Measurements from ENCODE around the gene RAB28. TPM values are rescaled to one million over a fixed set of nuclear protein-coding genes. Genes with fewer than 3 reads are reported as not detected.
"Not testable (repeated sequence)": the region's sequence is repeated elsewhere in the genome, so short reads cannot be mapped to it uniquely, and the experiment has no call there.

The RAB28 gene
- total RNA-seq, 1 donor from 2014 or later = 18.8 TPM

DNA sequence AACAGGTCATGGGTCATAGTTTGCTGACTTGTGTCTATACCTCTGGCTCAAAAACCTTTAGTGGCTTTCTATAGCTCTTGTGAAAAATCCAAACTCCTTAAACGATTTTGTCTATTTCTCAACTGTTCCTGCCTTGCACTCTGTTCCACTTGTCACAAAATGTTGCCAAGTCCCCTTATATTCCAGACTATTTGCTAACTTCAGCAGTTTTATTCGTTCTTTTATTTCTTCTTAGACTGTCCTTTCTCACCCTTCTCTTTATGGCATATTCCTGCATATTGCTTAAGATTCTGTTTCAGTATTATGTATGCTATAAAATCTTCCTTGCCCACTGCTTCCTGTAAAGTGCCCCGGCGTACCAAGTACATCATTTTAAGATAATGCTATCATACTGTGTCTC, 80.8 kb downstream of the RAB28 start:
- Histone ChIP-seq H3K27ac (ENCODE audit: low read depth, low read length) (no peak overlapping the region), H3K9me3 (ENCODE audit: control insufficient read depth in 3 of 3, low read length in 3 of 3) (no peaks in the 10 kb centered on the region), H3K9ac (ENCODE audit: low read depth in 1 of 3, low read length in 3 of 3) (no peak overlapping the region), H3K36me3 (ENCODE audit: control insufficient read depth in 3 of 3, insufficient read depth in 3 of 3, low read length in 3 of 3) (no peaks in the 10 kb centered on the region), H3K4me1 (ENCODE audit: control insufficient read depth in 3 of 3, insufficient read depth in 3 of 3, low read length in 3 of 3) (no peaks in the 10 kb centered on the region), H3K27me3 (ENCODE audit: control insufficient read depth in 3 of 3, insufficient read depth in 3 of 3, low read length in 3 of 3) (no peaks in the 10 kb centered on the region), H3K4me3 (ENCODE audit: low read length in 3 of 3) (no peak overlapping the region)

DNA sequence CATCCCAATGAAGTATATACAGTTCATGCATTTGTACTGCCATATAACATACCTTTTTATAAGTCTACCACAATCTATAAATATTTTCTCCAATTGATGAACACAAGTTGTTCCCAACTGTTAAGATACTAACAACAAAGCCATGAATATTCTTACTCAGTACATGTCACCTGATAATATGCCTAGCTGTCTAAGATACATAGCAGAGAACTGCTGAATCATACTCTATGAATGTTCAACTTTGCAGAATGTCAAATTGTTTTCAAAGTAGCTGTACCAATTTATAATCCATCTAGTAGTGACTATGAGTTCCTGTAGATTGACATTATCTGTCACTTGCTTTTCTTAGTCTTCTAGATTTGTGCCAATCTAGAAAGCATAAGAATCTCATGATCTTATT, 84.9 kb downstream of the RAB28 start:
- H3K9ac ChIP-seq (ENCODE audit: low read depth in 1 of 3, low read length in 3 of 3) = no peak overlapping the region
- H3K27ac ChIP-seq (ENCODE audit: low read depth, low read length) = no peak overlapping the region
- H3K4me1 ChIP-seq (ENCODE audit: control insufficient read depth in 3 of 3, insufficient read depth in 3 of 3, low read length in 3 of 3) = no peaks in the 10 kb centered on the region
- H3K36me3 ChIP-seq (ENCODE audit: control insufficient read depth in 3 of 3, insufficient read depth in 3 of 3, low read length in 3 of 3) = no peaks in the 10 kb centered on the region
- no peaks in the 10 kb centered on the region for H3K9me3 ChIP-seq (ENCODE audit: control insufficient read depth in 3 of 3, low read length in 3 of 3)
- no peak overlapping the region for H3K4me3 ChIP-seq (ENCODE audit: low read length in 3 of 3)
- no peaks in the 10 kb centered on the region for H3K27me3 ChIP-seq (ENCODE audit: control insufficient read depth in 3 of 3, insufficient read depth in 3 of 3, low read length in 3 of 3)

DNA sequence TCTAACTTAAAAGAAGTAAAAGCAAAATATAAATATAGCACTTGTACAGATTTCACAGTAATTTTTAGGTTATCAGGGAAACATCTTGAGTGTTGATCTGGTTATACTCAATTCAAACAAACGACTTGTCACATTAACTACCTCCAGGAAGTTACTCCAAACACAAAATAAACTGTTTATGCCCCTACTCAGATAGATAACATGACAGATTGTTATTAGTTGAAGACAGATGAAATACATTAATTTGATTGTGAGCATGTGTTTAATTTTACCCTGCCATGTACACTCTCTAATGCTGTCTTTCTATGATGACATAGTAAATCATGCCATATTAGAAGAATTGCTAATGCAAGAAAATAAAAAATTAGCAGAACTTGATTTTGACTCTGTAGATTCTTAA, 88.0 kb downstream of the RAB28 start:
- Histone ChIP-seq H3K27me3 (ENCODE audit: control insufficient read depth in 3 of 3, insufficient read depth in 3 of 3, low read length in 3 of 3) (no peaks in the 10 kb centered on the region), H3K27ac (ENCODE audit: low read depth, low read length) (no peak overlapping the region), H3K9ac (ENCODE audit: low read depth in 1 of 3, low read length in 3 of 3) (no peak overlapping the region), H3K9me3 (ENCODE audit: control insufficient read depth in 3 of 3, low read length in 3 of 3) (no peaks in the 10 kb centered on the region), H3K4me3 (ENCODE audit: low read length in 3 of 3) (no peak overlapping the region), H3K36me3 (ENCODE audit: control insufficient read depth in 3 of 3, insufficient read depth in 3 of 3, low read length in 3 of 3) (no peaks in the 10 kb centered on the region), H3K4me1 (ENCODE audit: control insufficient read depth in 3 of 3, insufficient read depth in 3 of 3, low read length in 3 of 3) (no peaks in the 10 kb centered on the region)

DNA sequence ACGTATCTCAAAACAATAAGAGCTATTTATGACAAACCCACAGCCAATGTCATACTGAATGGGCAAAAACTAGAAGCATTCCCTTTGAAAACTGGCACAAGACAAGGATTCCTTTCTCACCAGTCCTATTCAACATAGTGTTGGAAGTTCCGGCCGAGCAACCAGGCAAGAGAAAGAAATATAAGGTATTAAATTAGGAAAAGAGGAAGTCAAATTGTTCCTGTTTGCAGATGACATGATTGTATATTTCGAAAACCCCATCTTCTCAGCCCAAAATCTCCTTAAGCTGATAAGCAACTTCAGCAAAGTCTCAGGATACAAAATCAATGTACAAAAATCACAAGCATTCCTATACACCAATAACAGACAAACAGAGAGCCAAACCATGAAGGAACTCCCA, 94.2 kb downstream of the RAB28 start:
- H3K4me1 ChIP-seq (ENCODE audit: control insufficient read depth in 3 of 3, insufficient read depth in 3 of 3, low read length in 3 of 3); H3K36me3 ChIP-seq (ENCODE audit: control insufficient read depth in 3 of 3, insufficient read depth in 3 of 3, low read length in 3 of 3); H3K9ac ChIP-seq (ENCODE audit: low read depth in 1 of 3, low read length in 3 of 3); H3K27ac ChIP-seq (ENCODE audit: low read depth, low read length); H3K27me3 ChIP-seq (ENCODE audit: control insufficient read depth in 3 of 3, insufficient read depth in 3 of 3, low read length in 3 of 3); H3K4me3 ChIP-seq (ENCODE audit: low read length in 3 of 3); H3K9me3 ChIP-seq (ENCODE audit: control insufficient read depth in 3 of 3, low read length in 3 of 3): not testable (repeated sequence)

DNA sequence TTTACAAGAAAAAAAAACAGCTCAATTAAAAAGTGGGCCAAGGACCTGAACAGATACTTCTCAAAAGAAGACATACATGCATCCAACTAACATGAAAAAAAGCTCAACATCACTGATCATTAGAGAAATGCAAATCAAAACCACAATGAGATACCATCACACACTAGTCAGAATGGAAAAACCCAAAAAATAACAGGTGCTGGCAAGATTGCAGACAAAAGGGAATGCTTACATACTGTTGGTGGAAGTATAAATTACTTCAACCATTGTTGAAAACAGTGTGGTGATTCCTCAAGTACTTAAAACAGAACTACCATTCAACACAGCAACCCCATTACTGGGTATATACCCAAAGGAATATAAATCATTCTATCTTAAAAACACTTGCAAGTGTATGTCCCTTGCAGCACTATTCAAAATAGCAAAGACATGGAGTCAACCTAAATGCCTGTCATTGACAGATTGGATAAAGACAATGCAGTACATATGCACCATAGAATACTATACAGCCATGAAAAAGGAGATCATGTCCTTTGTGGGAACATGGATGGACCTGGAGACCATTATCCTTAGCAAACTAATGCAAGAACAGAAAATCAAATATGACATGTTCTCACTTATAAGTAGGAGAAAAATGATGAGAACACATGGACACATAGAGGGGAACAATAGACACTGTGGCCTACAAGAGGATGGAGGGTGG, 97.6 kb downstream of the RAB28 start:
- H3K4me1 ChIP-seq (ENCODE audit: control insufficient read depth in 3 of 3, insufficient read depth in 3 of 3, low read length in 3 of 3) = no peaks in the 10 kb centered on the region
- no peak overlapping the region for H3K4me3 ChIP-seq (ENCODE audit: low read length in 3 of 3)
- no peaks in the 10 kb centered on the region for H3K36me3 ChIP-seq (ENCODE audit: control insufficient read depth in 3 of 3, insufficient read depth in 3 of 3, low read length in 3 of 3)
- no peak overlapping the region for H3K27ac ChIP-seq (ENCODE audit: low read depth, low read length)
- no peaks in the 10 kb centered on the region for H3K9me3 ChIP-seq (ENCODE audit: control insufficient read depth in 3 of 3, low read length in 3 of 3)
- H3K27me3 ChIP-seq (ENCODE audit: control insufficient read depth in 3 of 3, insufficient read depth in 3 of 3, low read length in 3 of 3) = no peaks in the 10 kb centered on the region
- no peak overlapping the region for H3K9ac ChIP-seq (ENCODE audit: low read depth in 1 of 3, low read length in 3 of 3)

DNA sequence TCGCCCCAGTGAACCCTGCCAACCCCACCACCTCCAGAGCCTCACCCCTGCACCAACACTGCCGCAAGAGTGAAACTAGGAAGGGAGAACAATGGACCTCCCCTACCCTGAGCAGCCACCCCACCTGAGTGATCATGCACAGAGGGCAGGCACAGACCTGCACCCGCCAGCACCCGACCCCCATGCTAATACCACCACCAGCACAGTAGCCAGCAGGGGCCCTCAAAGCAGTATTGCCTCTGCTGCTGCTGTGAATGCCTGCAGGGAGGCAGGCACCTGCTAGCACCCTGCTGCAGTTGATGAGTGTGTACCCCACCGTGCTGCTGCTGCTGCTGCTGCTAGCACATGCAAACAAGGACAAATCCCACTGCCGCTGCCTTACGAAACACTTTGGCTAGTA, 100.1 kb downstream of the RAB28 start:
- H3K4me3 ChIP-seq (ENCODE audit: low read length in 3 of 3) = no peak overlapping the region
- no peaks in the 10 kb centered on the region for H3K9me3 ChIP-seq (ENCODE audit: control insufficient read depth in 3 of 3, low read length in 3 of 3)
- no peak overlapping the region for H3K9ac ChIP-seq (ENCODE audit: low read depth in 1 of 3, low read length in 3 of 3)
- no peaks in the 10 kb centered on the region for H3K4me1 ChIP-seq (ENCODE audit: control insufficient read depth in 3 of 3, insufficient read depth in 3 of 3, low read length in 3 of 3)
- no peak overlapping the region for H3K27ac ChIP-seq (ENCODE audit: low read depth, low read length)
- no peaks in the 10 kb centered on the region for H3K27me3 ChIP-seq (ENCODE audit: control insufficient read depth in 3 of 3, insufficient read depth in 3 of 3, low read length in 3 of 3)
- peaks cover 0 to 3% (median 0%) of the 10 kb centered on the region in 3 donors for H3K36me3 ChIP-seq (ENCODE audit: control insufficient read depth in 3 of 3, insufficient read depth in 3 of 3, low read length in 3 of 3)

DNA sequence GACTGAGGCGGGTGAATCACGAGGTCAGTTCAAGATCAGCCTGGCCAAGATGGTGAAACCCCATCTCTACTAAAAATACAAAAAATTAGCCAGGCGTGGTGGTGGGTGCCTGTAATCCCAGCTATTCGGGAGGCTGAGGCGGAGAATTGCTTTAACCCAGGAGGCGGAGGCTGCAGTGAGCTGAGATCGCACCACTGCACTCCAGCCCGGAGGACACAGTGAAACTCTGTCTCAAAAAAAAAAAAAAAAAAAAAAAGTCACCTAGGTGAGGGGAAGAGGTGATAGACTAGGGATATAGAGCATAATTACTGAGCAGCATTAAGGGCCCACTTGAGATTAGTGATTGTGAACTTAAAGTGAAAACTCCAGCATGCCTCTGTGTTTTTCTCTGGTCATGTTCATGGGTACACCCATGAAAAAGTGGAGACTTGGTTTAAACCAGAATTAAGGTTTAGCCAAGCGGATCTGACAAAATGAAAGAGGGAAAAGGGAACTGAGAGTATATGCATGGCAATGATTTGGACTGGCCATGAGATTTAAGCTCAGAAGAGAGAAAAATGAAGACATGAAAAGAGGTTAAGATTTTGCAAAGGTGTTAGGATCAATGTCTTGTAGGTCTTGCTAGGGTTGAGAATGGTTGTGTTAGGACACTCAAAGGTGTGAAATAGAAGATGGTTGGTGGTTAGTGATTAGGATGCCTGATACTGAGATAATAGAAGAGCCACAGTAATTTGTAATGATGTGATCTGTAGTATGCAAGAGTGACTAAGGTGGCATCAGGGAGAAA, 105.0 kb downstream of the RAB28 start:
- Histone ChIP-seq H3K9me3 (ENCODE audit: control insufficient read depth in 3 of 3, low read length in 3 of 3) (no peaks in the 10 kb centered on the region), H3K4me1 (ENCODE audit: control insufficient read depth in 3 of 3, insufficient read depth in 3 of 3, low read length in 3 of 3) (no peaks in the 10 kb centered on the region), H3K27ac (ENCODE audit: low read depth, low read length) (no peak overlapping the region), H3K27me3 (ENCODE audit: control insufficient read depth in 3 of 3, insufficient read depth in 3 of 3, low read length in 3 of 3) (no peaks in the 10 kb centered on the region), H3K36me3 (ENCODE audit: control insufficient read depth in 3 of 3, insufficient read depth in 3 of 3, low read length in 3 of 3) (peaks cover 0 to 3% (median 0%) of the 10 kb centered on the region in 3 donors), H3K4me3 (ENCODE audit: low read length in 3 of 3) (no peak overlapping the region), H3K9ac (ENCODE audit: low read depth in 1 of 3, low read length in 3 of 3) (no peak overlapping the region)

DNA sequence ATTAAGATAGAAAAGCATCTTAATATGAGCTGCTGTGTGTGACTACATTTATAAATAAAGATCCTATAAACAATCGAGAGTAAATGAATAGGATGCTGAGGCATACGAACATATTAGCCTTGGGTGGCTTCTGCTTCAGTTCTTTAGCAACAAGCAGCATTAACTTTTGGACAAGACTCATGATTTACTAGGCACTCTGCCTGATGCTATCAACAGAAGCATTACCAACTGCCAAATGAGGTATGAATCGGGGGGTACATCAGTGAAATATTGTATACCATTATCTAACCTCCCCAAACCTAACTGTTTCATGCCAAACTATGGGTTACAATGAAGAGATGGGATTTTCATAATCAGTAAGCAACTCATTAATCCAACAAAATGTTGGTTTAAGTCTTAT, 113.1 kb downstream of the RAB28 start:
- Histone ChIP-seq H3K9ac (ENCODE audit: low read depth in 1 of 3, low read length in 3 of 3) (no peak overlapping the region), H3K36me3 (ENCODE audit: control insufficient read depth in 3 of 3, insufficient read depth in 3 of 3, low read length in 3 of 3) (peaks cover 0 to 2% (median 0%) of the 10 kb centered on the region in 3 donors), H3K27ac (ENCODE audit: low read depth, low read length) (no peak overlapping the region), H3K4me1 (ENCODE audit: control insufficient read depth in 3 of 3, insufficient read depth in 3 of 3, low read length in 3 of 3) (no peaks in the 10 kb centered on the region), H3K27me3 (ENCODE audit: control insufficient read depth in 3 of 3, insufficient read depth in 3 of 3, low read length in 3 of 3) (no peaks in the 10 kb centered on the region), H3K9me3 (ENCODE audit: control insufficient read depth in 3 of 3, low read length in 3 of 3) (no peaks in the 10 kb centered on the region), H3K4me3 (ENCODE audit: low read length in 3 of 3) (no peak overlapping the region)

DNA sequence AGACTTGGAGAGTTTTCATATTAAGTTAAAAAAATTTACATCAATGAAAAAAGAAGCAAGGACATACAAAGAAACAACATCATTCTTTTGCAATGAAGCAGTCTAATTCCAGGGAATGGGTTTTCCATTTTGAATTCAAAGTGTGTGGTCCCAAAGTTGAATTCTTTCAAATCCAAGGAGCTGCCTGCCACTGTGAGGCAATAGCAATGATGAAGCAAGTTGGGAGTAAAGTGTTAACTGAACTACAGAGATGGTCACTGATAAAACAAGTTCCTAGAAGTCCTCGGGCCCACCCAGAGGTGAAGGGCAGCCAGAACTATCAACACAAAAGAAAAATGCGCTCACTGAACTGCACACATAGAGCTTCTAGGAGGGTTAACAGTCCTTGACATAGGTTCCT, 115.9 kb downstream of the RAB28 start:
- Histone ChIP-seq H3K4me1 (ENCODE audit: control insufficient read depth in 3 of 3, insufficient read depth in 3 of 3, low read length in 3 of 3) (no peaks in the 10 kb centered on the region), H3K9ac (ENCODE audit: low read depth in 1 of 3, low read length in 3 of 3) (no peak overlapping the region), H3K4me3 (ENCODE audit: low read length in 3 of 3) (no peak overlapping the region), H3K9me3 (ENCODE audit: control insufficient read depth in 3 of 3, low read length in 3 of 3) (no peaks in the 10 kb centered on the region), H3K36me3 (ENCODE audit: control insufficient read depth in 3 of 3, insufficient read depth in 3 of 3, low read length in 3 of 3) (peaks cover 0 to 2% (median 0%) of the 10 kb centered on the region in 3 donors), H3K27me3 (ENCODE audit: control insufficient read depth in 3 of 3, insufficient read depth in 3 of 3, low read length in 3 of 3) (no peaks in the 10 kb centered on the region), H3K27ac (ENCODE audit: low read depth, low read length) (no peak overlapping the region)

DNA sequence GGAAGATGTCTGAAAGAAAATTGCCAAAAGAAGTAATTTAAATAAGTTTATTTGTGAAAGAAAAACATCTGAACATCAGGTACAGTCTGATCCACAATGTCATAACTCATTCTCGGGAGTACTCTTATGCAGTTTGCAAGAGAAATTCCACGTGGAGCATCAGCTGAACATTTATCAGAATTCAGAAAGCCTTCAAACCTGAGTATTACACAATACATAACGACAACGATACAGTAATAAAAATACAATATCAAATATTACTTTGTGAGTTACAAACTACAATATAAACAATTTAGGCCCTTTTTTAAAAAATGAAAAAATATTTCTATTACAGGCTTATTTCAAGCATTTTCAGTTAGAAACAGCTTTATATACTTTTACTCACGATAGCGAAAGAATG, 116.4 kb downstream of the RAB28 start:
- H3K27me3 ChIP-seq (ENCODE audit: control insufficient read depth in 3 of 3, insufficient read depth in 3 of 3, low read length in 3 of 3) = no peaks in the 10 kb centered on the region
- H3K9me3 ChIP-seq (ENCODE audit: control insufficient read depth in 3 of 3, low read length in 3 of 3) = no peaks in the 10 kb centered on the region
- H3K36me3 ChIP-seq (ENCODE audit: control insufficient read depth in 3 of 3, insufficient read depth in 3 of 3, low read length in 3 of 3) = peaks cover 0 to 2% (median 0%) of the 10 kb centered on the region in 3 donors
- no peak overlapping the region for H3K9ac ChIP-seq (ENCODE audit: low read depth in 1 of 3, low read length in 3 of 3)
- H3K4me1 ChIP-seq (ENCODE audit: control insufficient read depth in 3 of 3, insufficient read depth in 3 of 3, low read length in 3 of 3) = no peaks in the 10 kb centered on the region
- no peak overlapping the region for H3K27ac ChIP-seq (ENCODE audit: low read depth, low read length)
- H3K4me3 ChIP-seq (ENCODE audit: low read length in 3 of 3) = no peak overlapping the region
